HFFc6 (cell line): ENCODE results near the gene CRYBA1. TPM values are rescaled to one million over a fixed set of nuclear protein-coding genes. Genes with fewer than 3 reads are reported as not detected.
A peak's percentile ranks its signal among the peaks of the same experiment; 100 is the strongest.

Experiments used
- DNase-seq: peaks from one replicate; pipeline ENCODE4 v3.0.0-alpha.2; 2018
- H3K27ac Mint-ChIP-seq: 2 replicates; pipeline ENCODE4 v1.8.0; 2020; ENCODE audit warnings: mild to moderate bottlenecking, mixed read lengths
- H3K27me3 Mint-ChIP-seq: 2 replicates; pipeline ENCODE4 v1.8.0; 2021; ENCODE audit warnings: mild to moderate bottlenecking, moderate library complexity, mixed read lengths; ENCODE audit not compliant: insufficient read depth
- H3K36me3 Mint-ChIP-seq: 2 replicates; pipeline ENCODE4 v1.8.0; 2021; ENCODE audit warnings: low read depth, mixed read lengths
- H3K4me1 Mint-ChIP-seq: 2 replicates; pipeline ENCODE4 v1.8.0; 2020; ENCODE audit warnings: low read depth, mixed read lengths
- H3K4me3 Mint-ChIP-seq: 2 replicates; pipeline ENCODE4 v1.8.0; 2020; ENCODE audit warnings: mild to moderate bottlenecking, moderate library complexity, mixed read lengths
- H3K9me3 Mint-ChIP-seq: 2 replicates; pipeline ENCODE4 v1.8.0; 2020; ENCODE audit warnings: mild to moderate bottlenecking, mixed read lengths
- CTCF ChIP-seq: fragments of 200-600 bp; sonication (generic); IDR thresholded peaks from 2 replicates; pipeline ENCODE4 v1.5.0; 2021; ENCODE audit warnings: antibody characterized with exemption, mild to moderate bottlenecking
- total RNA-seq, 6 experiments: library from RNA; stranded (reverse); fragmentation: NEBNext Ultra II Directional; extraction: Animal tissue kit (Norgen Biotek cat#: 25700); gene quantifications; 2 replicates in 1 of 6; 3 replicates in 5 of 6; pipeline ENCODE4 v1.2.3, GENCODE V29; 2021

Gene CRYBA1
- total RNA-seq, 6 experiments from 2014 or later, result 0.46 TPM; not detected in 5

GRCh38 chr17:29247219-29247618 lies 560 bp downstream of the CRYBA1 start:
- TF ChIP-seq CTCF, result no peak
- DNase-seq, result no peak
- Mint-ChIP-seq H3K27ac (no peak overlapping the region), H3K4me1 (peaks cover 66% of the 10 kb centered on the region), H3K27me3 (peaks cover 3% of the 10 kb centered on the region; the same call in 1 of the 2 replicates), H3K36me3 (peaks cover 4% of the 10 kb centered on the region; the same call in 1 of the 2 replicates), H3K4me3 (no peak overlapping the region), H3K9me3 (no peaks in the 10 kb centered on the region)

- H3K27me3 Mint-ChIP-seq, result peaks cover 3% of the 10 kb centered on the region; the same call in 1 of the 2 replicates
- H3K9me3 Mint-ChIP-seq, result no peaks in the 10 kb centered on the region
- DNase-seq, result no peak
- peak overlapping the region; percentile 92; the same call in 1 of the 2 replicates for H3K27ac Mint-ChIP-seq
- H3K4me1 Mint-ChIP-seq, result peaks cover 68% of the 10 kb centered on the region
- no peak overlapping the region for H3K4me3 Mint-ChIP-seq
- peaks cover 4% of the 10 kb centered on the region; the same call in 1 of the 2 replicates for H3K36me3 Mint-ChIP-seq
- no peak for TF ChIP-seq CTCF
Observed at GRCh38 chr17:29248845-29249244, 2.2 kb downstream of the CRYBA1 start.

GRCh38 chr17:29250666-29251065 lies 4.0 kb downstream of the CRYBA1 start:
- TF ChIP-seq CTCF, result no peak

GRCh38 chr17:29251184-29251583 lies 4.5 kb downstream of the CRYBA1 start:
- TF ChIP-seq CTCF, result no peak
- Mint-ChIP-seq H3K9me3 (no peaks in the 10 kb centered on the region), H3K4me1 (peaks cover 84% of the 10 kb centered on the region), H3K4me3 (peak overlapping the region; percentile 51; the same call in 1 of the 2 replicates), H3K27ac (peak overlapping the region; percentile 92), H3K36me3 (peaks cover 12% of the 10 kb centered on the region), H3K27me3 (peaks cover 7% of the 10 kb centered on the region; the same call in 1 of the 2 replicates)
- peak; percentile 31 for DNase-seq

More at GRCh38 chr17:29250666-29251065, 4.0 kb downstream of the CRYBA1 start:
- Mint-ChIP-seq H3K9me3 (no peaks in the 10 kb centered on the region), H3K36me3 (peaks cover 12% of the 10 kb centered on the region), H3K4me1 (peaks cover 79% of the 10 kb centered on the region), H3K27me3 (peaks cover 7% of the 10 kb centered on the region; the same call in 1 of the 2 replicates), H3K27ac (peak overlapping the region; percentile 92), H3K4me3 (peak overlapping the region; percentile 51)
- peak; percentile 89 for DNase-seq

GRCh38 chr17:29252101-29252791 lies 5.6 kb downstream of the CRYBA1 start:
- H3K4me3 Mint-ChIP-seq, result peak overlapping the region; percentile 28
- H3K27me3 Mint-ChIP-seq, result peaks cover 7% of the 10 kb centered on the region; the same call in 1 of the 2 replicates
- TF ChIP-seq CTCF, result peak; percentile 77
- peaks cover 12% of the 10 kb centered on the region for H3K36me3 Mint-ChIP-seq
- peak; percentile 48 for DNase-seq
- peak overlapping the region; percentile 92 for H3K27ac Mint-ChIP-seq
- H3K9me3 Mint-ChIP-seq, result no peaks in the 10 kb centered on the region
- H3K4me1 Mint-ChIP-seq, result peaks cover 84% of the 10 kb centered on the region
